Panc1 (cell line): Measurements from ENCODE around the gene ATP6V1B1. TPM values are rescaled to one million over a fixed set of nuclear protein-coding genes. Genes with fewer than 3 reads are reported as not detected.

Experiments
- ATAC-seq: fragments of 200-7000 bp; cut with Tn5 transposase; 2 replicates; pipeline ENCODE4 v1.9.1; 2020; ENCODE audit warnings: mild to moderate bottlenecking, moderate library complexity
- BruUV-seq: library from RNA; stranded (reverse); fragments of 400-500 nt; replicated peaks from 2 replicates; lab custom pipeline; 2021; lab: Mats Ljungman, UMichigan
- CTCF ChIA-PET: fragments of 300-600 bp; sonication (Branson Sonifier 250); formaldehyde crosslinking; loops from one replicate; lab custom pipeline; 2022; ENCODE audit warnings: antibody characterized with exemption; lab: Charles Lee
- POLR2A ChIA-PET: fragments of 300-600 bp; sonication (Branson Sonifier 250); formaldehyde crosslinking; loops from one replicate; lab custom pipeline; 2022; ENCODE audit warnings: antibody characterized with exemption; lab: Charles Lee
- DNase-seq: peaks from one replicate; pipeline ENCODE4 v3.0.0-alpha.2; 2010; ENCODE audit warnings: low read depth, low spot score
- H3K27ac ChIP-seq: 2 replicates; pipeline ENCODE4 v1.5.1; 2011; ENCODE audit warnings: mild to moderate bottlenecking, low read length, inconsistent platforms
- H3K27me3 ChIP-seq: fragments of 200-500 bp; sonication (Bioruptor generic); 2 replicates; pipeline ENCODE4 v1.6.0; 2014; ENCODE audit warnings: low read length, inconsistent platforms; ENCODE audit not compliant: control insufficient read depth, insufficient read depth
- H3K36me3 ChIP-seq: fragments of 200-500 bp; sonication (Bioruptor generic); 2 replicates; pipeline ENCODE4 v1.5.1; 2014; ENCODE audit warnings: inconsistent platforms, mild to moderate bottlenecking, low read length, moderate library complexity; ENCODE audit not compliant: control insufficient read depth, insufficient read depth
- H3K4me1 ChIP-seq: 2 replicates; pipeline ENCODE4 v1.5.1; 2011; ENCODE audit warnings: inconsistent platforms, mild to moderate bottlenecking, low read length, moderate library complexity; ENCODE audit not compliant: control insufficient read depth, insufficient read depth
- H3K4me3 ChIP-seq, 2 experiments: 2 replicates each; pipeline ENCODE4 v1.5.1; 2011 to 2012; ENCODE audit warnings: low read depth in 2 of 2, low read length in 2 of 2, mild to moderate bottlenecking in 2 of 2, inconsistent platforms in 1 of 2, moderate library complexity in 1 of 2
- H3K9me3 ChIP-seq: fragments of 200-500 bp; sonication (Bioruptor generic); 2 replicates; pipeline ENCODE4 v1.5.1; 2014; ENCODE audit warnings: low read depth, mild to moderate bottlenecking, inconsistent platforms, low read length, moderate library complexity; ENCODE audit not compliant: control insufficient read depth, insufficient read depth
- POLR2AphosphoS5 ChIP-seq: IDR thresholded peaks from 2 replicates; pipeline ENCODE4 v1.6.1; 2012; ENCODE audit warnings: mild to moderate bottlenecking, low read depth, low read length, moderate library complexity
- SIN3A ChIP-seq: IDR thresholded peaks from 2 replicates; pipeline ENCODE4 v1.6.1; 2012; ENCODE audit warnings: low read depth, mild to moderate bottlenecking, low read length, moderate library complexity, borderline replicate concordance; ENCODE audit not compliant: insufficient read depth
- TCF7L2 ChIP-seq: IDR thresholded peaks from 2 replicates; pipeline ENCODE4 v1.6.1; 2011; ENCODE audit warnings: mild to moderate bottlenecking, low read depth, low read length, inconsistent platforms
- in situ Hi-C: cut with HindIII; loops from 2 replicates; pipeline ENCODE4 v1.10.0; 2016; ENCODE audit warnings: low sequenced_read_pairs, low pct_unique_long_range_greater_than_20kb
- intact Hi-C: fragments of 100-400 bp; cut with micrococcal nuclease; formaldehyde crosslinking; loops from one replicate; pipeline ENCODE4 v1.10.0; 2022; ENCODE audit not compliant: unreplicated experiment
- total RNA-seq: library from RNA; stranded (reverse); gene quantifications from one replicate; pipeline ENCODE4 v1.2.1, GENCODE V29; 2021; ENCODE audit not compliant: unreplicated experiment
- TF ChIP-seq, protein P1 (sequence below), 2 experiments: IDR thresholded peaks; 2 replicates each; pipeline ENCODE4 v1.6.1; 2011 to 2012; ENCODE audit warnings: low read depth in 2 of 2, control low read depth in 1 of 2, low read length in 1 of 2, mild to moderate bottlenecking in 1 of 2, moderate library complexity in 1 of 2; ENCODE audit not compliant: insufficient read depth in 1 of 2
- TF ChIP-seq, protein P2 (sequence below): fragments of 450-650 bp; IDR thresholded peaks from 2 replicates; pipeline ENCODE4 v1.5.1; 2017; ENCODE audit warnings: mild to moderate bottlenecking

Gene ATP6V1B1
- total RNA-seq, 1 experiment from 2014 or later = 0.18 TPM

GRCh38 chr2:70897977-70898226 is 37.8 kb upstream of the ATP6V1B1 start:
- POLR2A ChIA-PET = no interaction called here
- CTCF ChIA-PET = no interaction called here
- in situ Hi-C loops (no loop called here), intact Hi-C loops (no loop called here)
- DNase-seq (no peak), ATAC-seq (no peak)
- TF ChIP-seq, protein P1, sequence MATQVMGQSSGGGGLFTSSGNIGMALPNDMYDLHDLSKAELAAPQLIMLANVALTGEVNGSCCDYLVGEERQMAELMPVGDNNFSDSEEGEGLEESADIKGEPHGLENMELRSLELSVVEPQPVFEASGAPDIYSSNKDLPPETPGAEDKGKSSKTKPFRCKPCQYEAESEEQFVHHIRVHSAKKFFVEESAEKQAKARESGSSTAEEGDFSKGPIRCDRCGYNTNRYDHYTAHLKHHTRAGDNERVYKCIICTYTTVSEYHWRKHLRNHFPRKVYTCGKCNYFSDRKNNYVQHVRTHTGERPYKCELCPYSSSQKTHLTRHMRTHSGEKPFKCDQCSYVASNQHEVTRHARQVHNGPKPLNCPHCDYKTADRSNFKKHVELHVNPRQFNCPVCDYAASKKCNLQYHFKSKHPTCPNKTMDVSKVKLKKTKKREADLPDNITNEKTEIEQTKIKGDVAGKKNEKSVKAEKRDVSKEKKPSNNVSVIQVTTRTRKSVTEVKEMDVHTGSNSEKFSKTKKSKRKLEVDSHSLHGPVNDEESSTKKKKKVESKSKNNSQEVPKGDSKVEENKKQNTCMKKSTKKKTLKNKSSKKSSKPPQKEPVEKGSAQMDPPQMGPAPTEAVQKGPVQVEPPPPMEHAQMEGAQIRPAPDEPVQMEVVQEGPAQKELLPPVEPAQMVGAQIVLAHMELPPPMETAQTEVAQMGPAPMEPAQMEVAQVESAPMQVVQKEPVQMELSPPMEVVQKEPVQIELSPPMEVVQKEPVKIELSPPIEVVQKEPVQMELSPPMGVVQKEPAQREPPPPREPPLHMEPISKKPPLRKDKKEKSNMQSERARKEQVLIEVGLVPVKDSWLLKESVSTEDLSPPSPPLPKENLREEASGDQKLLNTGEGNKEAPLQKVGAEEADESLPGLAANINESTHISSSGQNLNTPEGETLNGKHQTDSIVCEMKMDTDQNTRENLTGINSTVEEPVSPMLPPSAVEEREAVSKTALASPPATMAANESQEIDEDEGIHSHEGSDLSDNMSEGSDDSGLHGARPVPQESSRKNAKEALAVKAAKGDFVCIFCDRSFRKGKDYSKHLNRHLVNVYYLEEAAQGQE (IDR thresholded peaks at IDR 0.05; ENCODE audit: insufficient read depth in 1 of 2, low read depth in 2 of 2, low read length in 1 of 2) = no peak
- TF ChIP-seq POLR2AphosphoS5 = no peak
- TF ChIP-seq, protein P2, sequence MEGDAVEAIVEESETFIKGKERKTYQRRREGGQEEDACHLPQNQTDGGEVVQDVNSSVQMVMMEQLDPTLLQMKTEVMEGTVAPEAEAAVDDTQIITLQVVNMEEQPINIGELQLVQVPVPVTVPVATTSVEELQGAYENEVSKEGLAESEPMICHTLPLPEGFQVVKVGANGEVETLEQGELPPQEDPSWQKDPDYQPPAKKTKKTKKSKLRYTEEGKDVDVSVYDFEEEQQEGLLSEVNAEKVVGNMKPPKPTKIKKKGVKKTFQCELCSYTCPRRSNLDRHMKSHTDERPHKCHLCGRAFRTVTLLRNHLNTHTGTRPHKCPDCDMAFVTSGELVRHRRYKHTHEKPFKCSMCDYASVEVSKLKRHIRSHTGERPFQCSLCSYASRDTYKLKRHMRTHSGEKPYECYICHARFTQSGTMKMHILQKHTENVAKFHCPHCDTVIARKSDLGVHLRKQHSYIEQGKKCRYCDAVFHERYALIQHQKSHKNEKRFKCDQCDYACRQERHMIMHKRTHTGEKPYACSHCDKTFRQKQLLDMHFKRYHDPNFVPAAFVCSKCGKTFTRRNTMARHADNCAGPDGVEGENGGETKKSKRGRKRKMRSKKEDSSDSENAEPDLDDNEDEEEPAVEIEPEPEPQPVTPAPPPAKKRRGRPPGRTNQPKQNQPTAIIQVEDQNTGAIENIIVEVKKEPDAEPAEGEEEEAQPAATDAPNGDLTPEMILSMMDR = no peak
- TF ChIP-seq TCF7L2 = no peak
- no peak for TF ChIP-seq SIN3A
- Histone ChIP-seq H3K4me1 (no peaks in the 10 kb centered on the region), H3K36me3 (no peaks in the 10 kb centered on the region), H3K9me3 (no peaks in the 10 kb centered on the region), H3K4me3 (no peak overlapping the region), H3K27ac (no peak overlapping the region), H3K27me3 (no peaks in the 10 kb centered on the region; the same call in none of the 2 replicates)
- BruUV-seq = no TSS peak

DNA sequence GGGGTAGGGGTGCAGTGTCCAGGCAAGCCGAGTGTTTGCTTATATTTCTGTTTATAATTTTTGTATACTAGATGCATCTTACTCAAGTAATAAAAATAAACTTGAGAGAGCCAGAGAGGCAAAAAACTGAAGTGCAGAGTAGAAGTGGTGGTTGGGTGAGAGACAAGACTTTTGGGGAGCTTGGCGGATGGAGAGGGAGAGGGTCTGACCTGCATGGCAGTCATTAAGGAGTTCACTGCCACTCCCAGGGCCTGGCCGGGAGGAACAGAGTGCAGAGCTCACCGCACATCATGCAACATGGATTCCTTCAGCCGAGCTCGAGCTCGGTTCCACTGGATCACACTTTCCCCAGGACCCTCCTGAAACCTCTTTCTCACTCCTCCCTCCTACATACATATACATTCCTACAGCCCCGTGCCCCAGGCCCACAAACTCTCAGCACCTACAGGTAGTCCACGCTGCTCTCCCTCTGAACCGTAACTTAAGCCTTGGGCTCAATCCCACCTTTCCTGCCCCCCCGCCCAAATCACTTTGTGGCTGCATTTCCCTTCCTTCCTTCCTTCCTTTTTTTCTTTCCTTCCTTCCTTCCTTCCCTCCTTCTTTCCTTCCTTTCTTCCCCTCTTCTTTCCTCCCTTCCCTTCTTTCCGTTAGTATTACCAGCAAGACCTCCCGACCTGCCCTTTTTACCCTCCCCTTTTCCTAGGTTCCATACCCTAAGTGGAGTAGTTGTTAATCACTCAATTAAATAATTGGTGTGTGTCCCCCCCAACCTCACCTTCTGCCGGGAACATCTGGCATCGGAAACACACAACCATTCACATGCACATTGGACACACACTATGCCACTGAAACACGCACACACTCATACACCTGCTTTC is 37.1 kb upstream of the ATP6V1B1 start:
- Histone ChIP-seq H3K27ac (no peak overlapping the region), H3K27me3 (no peaks in the 10 kb centered on the region; the same call in none of the 2 replicates), H3K9me3 (no peaks in the 10 kb centered on the region), H3K4me1 (no peaks in the 10 kb centered on the region), H3K4me3 (no peak overlapping the region), H3K36me3 (no peaks in the 10 kb centered on the region)
- BruUV-seq = no TSS peak
- ChIA-PET CTCF (no interaction called here), POLR2A (no interaction called here)
- intact Hi-C loops (no loop called here), in situ Hi-C loops (no loop called here)
- DNase-seq (no peak), ATAC-seq (no peak)
- no peak for TF ChIP-seq POLR2AphosphoS5
- TF ChIP-seq, protein P1 (IDR thresholded peaks at IDR 0.05; ENCODE audit: insufficient read depth in 1 of 2, low read depth in 2 of 2, low read length in 1 of 2) = no peak
- TF ChIP-seq, protein P2 = no peak
- TF ChIP-seq SIN3A = no peak
- TF ChIP-seq TCF7L2 = no peak
